ENCODE results near the gene PTPN12.
"Not testable (repeated sequence)": the region's sequence is repeated elsewhere in the genome, so short reads cannot be mapped to it uniquely, and the experiment has no call there.

The PTPN12 gene

GRCh38 chr7:77538281-77539212 lies 1.5 kb downstream of the PTPN12 start:
- no peak for DNase-seq

- no peak for DNase-seq
These were observed 3.3 kb downstream of the PTPN12 start for GRCh38 chr7:77540402-77540822.

GRCh38 chr7:77540993-77541392 lies 3.9 kb downstream of the PTPN12 start:
- not testable (repeated sequence) for DNase-seq

- no peak for DNase-seq
These were observed 5.3 kb downstream of the PTPN12 start for GRCh38 chr7:77542409-77542808.

GRCh38 chr7:77542895-77543294 lies 5.8 kb downstream of the PTPN12 start:
- DNase-seq: no peak

GRCh38 chr7:77543910-77544309 lies 6.8 kb downstream of the PTPN12 start:
- DNase-seq: no peak

- DNase-seq: no peak
These were observed 7.4 kb downstream of the PTPN12 start for GRCh38 chr7:77544518-77544917.

GRCh38 chr7:77548206-77548605 lies 11.1 kb downstream of the PTPN12 start:
- DNase-seq: no peak

- no peak for DNase-seq
These were observed 12.2 kb downstream of the PTPN12 start for GRCh38 chr7:77549106-77549870.

- no peak for DNase-seq
These were observed 13.5 kb downstream of the PTPN12 start for GRCh38 chr7:77550586-77550985.

- no peak for DNase-seq
These were observed 16.0 kb downstream of the PTPN12 start for GRCh38 chr7:77553123-77553522.

GRCh38 chr7:77558284-77558967 lies 21.3 kb downstream of the PTPN12 start:
- no peak for DNase-seq

GRCh38 chr7:77561352-77561751 lies 24.3 kb downstream of the PTPN12 start:
- DNase-seq: no peak

GRCh38 chr7:77563275-77563674 lies 26.2 kb downstream of the PTPN12 start:
- DNase-seq: no peak

- no peak for DNase-seq
These were observed 28.8 kb downstream of the PTPN12 start for GRCh38 chr7:77565917-77566316.

GRCh38 chr7:77566421-77566820 lies 29.3 kb downstream of the PTPN12 start:
- DNase-seq: no peak

- no peak for DNase-seq
These were observed 32.6 kb downstream of the PTPN12 start for GRCh38 chr7:77569514-77570232.

- no peak for DNase-seq
These were observed 33.4 kb downstream of the PTPN12 start for GRCh38 chr7:77570330-77571011.

GRCh38 chr7:77571801-77572200 lies 34.7 kb downstream of the PTPN12 start:
- DNase-seq: no peak

GRCh38 chr7:77575187-77575586 lies 38.1 kb downstream of the PTPN12 start:
- DNase-seq: no peak

- DNase-seq: no peak
These were observed 39.8 kb downstream of the PTPN12 start for GRCh38 chr7:77576856-77577255.

- DNase-seq: no peak
These were observed 42.7 kb downstream of the PTPN12 start for GRCh38 chr7:77579797-77580196.
